ENCODE results near the gene SLC44A1. TPM values are rescaled to one million over a fixed set of nuclear protein-coding genes. Genes with fewer than 3 reads are reported as not detected.

SLC44A1 gene
- total RNA-seq, 1 experiment from 2014 or later = 3.7 TPM

DNA sequence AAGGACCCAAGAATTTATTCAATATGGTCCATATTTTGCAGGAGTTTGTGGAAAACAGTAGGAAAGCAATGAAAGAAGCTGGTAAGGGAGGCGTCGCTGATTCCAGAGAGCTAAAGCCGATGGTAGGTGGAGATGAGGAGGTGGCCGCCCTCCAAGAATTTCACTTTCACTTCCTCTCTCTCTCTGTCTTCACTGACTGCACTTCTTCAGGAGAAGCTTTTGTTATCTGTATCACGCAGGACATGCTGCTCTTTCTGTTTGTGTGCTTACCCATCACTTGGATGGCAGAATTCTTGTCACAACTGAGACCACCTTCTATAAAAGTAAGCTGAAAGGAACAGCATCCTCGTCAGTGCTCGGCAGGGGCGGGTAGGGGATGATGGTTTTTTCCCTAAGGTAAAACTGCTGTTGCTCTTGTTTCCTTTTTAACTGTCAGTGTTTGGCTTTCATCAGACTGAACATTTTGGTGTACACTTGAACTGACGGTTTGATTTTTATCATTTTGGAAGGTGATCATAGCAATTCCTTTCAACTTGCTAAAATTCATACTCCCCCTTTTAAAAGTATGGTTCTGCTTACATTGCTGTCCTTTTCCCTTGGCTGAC, 141.0 kb downstream of the SLC44A1 start:
- Histone ChIP-seq H3K36me3 (ENCODE audit: insufficient read depth, low read length) (no peaks in the 10 kb centered on the region), H3K9me2 (replicated peaks; ENCODE audit: insufficient read depth, low read length) (no peaks in the 10 kb centered on the region), H3K4me1 (ENCODE audit: low read length) (peaks cover 11% of the 10 kb centered on the region), H3K9ac (ENCODE audit: low read length) (peak overlapping the region; percentile 42), H3K27ac (ENCODE audit: low read length) (no peak overlapping the region), H4K20me1 (ENCODE audit: insufficient read depth, low read depth, low read length) (no peaks in the 10 kb centered on the region), H3K9me3 (ENCODE audit: low read length) (no peaks in the 10 kb centered on the region), H2AFZ (ENCODE audit: low read length) (0 out of 2 replicates have a peak overlapping the region, but pooled peaks have one; percentile 14), H3K27me3 (ENCODE audit: low read length) (no peaks in the 10 kb centered on the region), H3K4me2 (ENCODE audit: low read depth, low read length, poor library complexity, severe bottlenecking) (peak overlapping the region; percentile 55), H3K79me2 (ENCODE audit: low read length) (no peaks in the 10 kb centered on the region), H3K4me3 (ENCODE audit: low read length) (peak overlapping the region; percentile 48; the same call in 1 of the 2 replicates)
- DNase-seq = peak; percentile 62

GRCh38 chr9:105389796-105390195, 145.3 kb downstream of the SLC44A1 start:
- peaks cover 11% of the 10 kb centered on the region for H3K4me1 ChIP-seq (ENCODE audit: low read length)
- no peak overlapping the region for H3K9ac ChIP-seq (ENCODE audit: low read length)
- H4K20me1 ChIP-seq (ENCODE audit: insufficient read depth, low read depth, low read length) = no peaks in the 10 kb centered on the region
- no peak overlapping the region for H3K27ac ChIP-seq (ENCODE audit: low read length)
- no peaks in the 10 kb centered on the region for H3K9me2 ChIP-seq (replicated peaks; ENCODE audit: insufficient read depth, low read length)
- no peaks in the 10 kb centered on the region for H3K36me3 ChIP-seq (ENCODE audit: insufficient read depth, low read length)
- H3K27me3 ChIP-seq (ENCODE audit: low read length) = no peaks in the 10 kb centered on the region
- H3K4me3 ChIP-seq (ENCODE audit: low read length) = no peak overlapping the region
- no peak overlapping the region for H2AFZ ChIP-seq (ENCODE audit: low read length)
- H3K79me2 ChIP-seq (ENCODE audit: low read length) = no peaks in the 10 kb centered on the region
- H3K9me3 ChIP-seq (ENCODE audit: low read length) = no peaks in the 10 kb centered on the region
- DNase-seq = no peak
- no peak overlapping the region for H3K4me2 ChIP-seq (ENCODE audit: low read depth, low read length, poor library complexity, severe bottlenecking)

DNA sequence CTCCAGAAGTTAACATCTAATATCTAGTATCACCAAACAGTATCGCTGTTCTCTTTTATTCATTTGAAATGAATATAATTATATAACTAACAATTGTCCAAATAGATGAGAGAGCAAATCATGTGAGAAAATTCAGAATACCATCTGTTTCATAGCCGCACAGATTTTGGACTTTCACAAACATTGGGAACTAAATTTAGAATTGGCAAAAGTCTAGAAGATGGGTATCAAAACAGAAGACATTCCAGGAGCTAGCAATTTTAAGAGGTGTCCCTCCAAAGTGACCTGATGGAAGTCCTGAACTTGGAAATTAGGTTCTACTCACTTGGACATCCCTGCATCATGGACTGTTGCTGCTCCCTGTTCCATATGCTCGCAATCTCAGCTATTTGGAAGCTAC, 146.4 kb downstream of the SLC44A1 start:
- H3K79me2 ChIP-seq (ENCODE audit: low read length) = no peaks in the 10 kb centered on the region
- no peaks in the 10 kb centered on the region for H3K9me3 ChIP-seq (ENCODE audit: low read length)
- no peak overlapping the region for H3K27ac ChIP-seq (ENCODE audit: low read length)
- no peak overlapping the region for H3K9ac ChIP-seq (ENCODE audit: low read length)
- no peak overlapping the region for H3K4me2 ChIP-seq (ENCODE audit: low read depth, low read length, poor library complexity, severe bottlenecking)
- H3K27me3 ChIP-seq (ENCODE audit: low read length) = no peaks in the 10 kb centered on the region
- H4K20me1 ChIP-seq (ENCODE audit: insufficient read depth, low read depth, low read length) = no peaks in the 10 kb centered on the region
- DNase-seq = no peak
- no peaks in the 10 kb centered on the region for H3K36me3 ChIP-seq (ENCODE audit: insufficient read depth, low read length)
- no peak overlapping the region for H2AFZ ChIP-seq (ENCODE audit: low read length)
- peaks cover 1% of the 10 kb centered on the region for H3K4me1 ChIP-seq (ENCODE audit: low read length)
- no peak overlapping the region for H3K4me3 ChIP-seq (ENCODE audit: low read length)
- H3K9me2 ChIP-seq (replicated peaks; ENCODE audit: insufficient read depth, low read length) = no peaks in the 10 kb centered on the region

- Histone ChIP-seq H3K4me2 (ENCODE audit: low read depth, low read length, poor library complexity, severe bottlenecking) (no peak overlapping the region), H4K20me1 (ENCODE audit: insufficient read depth, low read depth, low read length) (no peaks in the 10 kb centered on the region), H3K27ac (ENCODE audit: low read length) (no peak overlapping the region), H3K4me3 (ENCODE audit: low read length) (no peak overlapping the region), H3K9me2 (replicated peaks; ENCODE audit: insufficient read depth, low read length) (no peaks in the 10 kb centered on the region), H3K4me1 (ENCODE audit: low read length) (no peaks in the 10 kb centered on the region), H2AFZ (ENCODE audit: low read length) (no peak overlapping the region), H3K9ac (ENCODE audit: low read length) (no peak overlapping the region), H3K36me3 (ENCODE audit: insufficient read depth, low read length) (no peaks in the 10 kb centered on the region), H3K79me2 (ENCODE audit: low read length) (no peaks in the 10 kb centered on the region), H3K9me3 (ENCODE audit: low read length) (no peaks in the 10 kb centered on the region), H3K27me3 (ENCODE audit: low read length) (no peaks in the 10 kb centered on the region)
- no peak for DNase-seq
These were observed 146.8 kb downstream of the SLC44A1 start for GRCh38 chr9:105391288-105391687.

DNA sequence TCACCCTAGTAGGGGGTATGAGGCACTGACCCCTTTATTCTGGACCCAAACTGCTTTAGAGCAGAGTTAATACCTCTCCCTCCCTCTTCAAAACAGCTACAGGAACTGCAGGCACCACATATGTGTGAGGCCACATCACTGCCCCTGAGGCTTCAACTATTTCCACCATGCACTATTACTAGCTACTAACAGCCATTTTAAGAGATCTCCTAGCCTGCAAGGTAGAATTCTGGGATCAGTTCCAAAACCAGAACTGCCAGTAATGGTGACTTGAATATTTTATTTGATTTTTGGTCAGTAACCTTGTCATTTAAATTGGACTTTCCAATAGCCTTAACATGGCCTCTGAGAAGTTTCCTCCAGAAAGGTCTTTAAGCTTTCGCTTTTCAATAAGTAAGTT, 148.1 kb downstream of the SLC44A1 start:
- Histone ChIP-seq H3K4me3 (ENCODE audit: low read length) (no peak overlapping the region), H3K9ac (ENCODE audit: low read length) (no peak overlapping the region), H3K27ac (ENCODE audit: low read length) (no peak overlapping the region), H3K9me2 (replicated peaks; ENCODE audit: insufficient read depth, low read length) (no peaks in the 10 kb centered on the region), H2AFZ (ENCODE audit: low read length) (no peak overlapping the region), H3K9me3 (ENCODE audit: low read length) (no peaks in the 10 kb centered on the region), H3K36me3 (ENCODE audit: insufficient read depth, low read length) (no peaks in the 10 kb centered on the region), H3K79me2 (ENCODE audit: low read length) (no peaks in the 10 kb centered on the region), H3K4me2 (ENCODE audit: low read depth, low read length, poor library complexity, severe bottlenecking) (no peak overlapping the region), H3K4me1 (ENCODE audit: low read length) (no peaks in the 10 kb centered on the region), H4K20me1 (ENCODE audit: insufficient read depth, low read depth, low read length) (no peaks in the 10 kb centered on the region), H3K27me3 (ENCODE audit: low read length) (no peaks in the 10 kb centered on the region)
- no peak for DNase-seq

GRCh38 chr9:105393576-105394344, 149.3 kb downstream of the SLC44A1 start:
- no peak overlapping the region for H3K27ac ChIP-seq (ENCODE audit: low read length)
- no peaks in the 10 kb centered on the region for H3K79me2 ChIP-seq (ENCODE audit: low read length)
- no peak overlapping the region for H3K9ac ChIP-seq (ENCODE audit: low read length)
- H3K9me2 ChIP-seq (replicated peaks; ENCODE audit: insufficient read depth, low read length) = no peaks in the 10 kb centered on the region
- H3K27me3 ChIP-seq (ENCODE audit: low read length) = no peaks in the 10 kb centered on the region
- no peak overlapping the region for H3K4me3 ChIP-seq (ENCODE audit: low read length)
- H4K20me1 ChIP-seq (ENCODE audit: insufficient read depth, low read depth, low read length) = no peaks in the 10 kb centered on the region
- no peak overlapping the region for H2AFZ ChIP-seq (ENCODE audit: low read length)
- H3K4me1 ChIP-seq (ENCODE audit: low read length) = no peaks in the 10 kb centered on the region
- no peaks in the 10 kb centered on the region for H3K36me3 ChIP-seq (ENCODE audit: insufficient read depth, low read length)
- no peak for DNase-seq
- H3K4me2 ChIP-seq (ENCODE audit: low read depth, low read length, poor library complexity, severe bottlenecking) = no peak overlapping the region
- no peaks in the 10 kb centered on the region for H3K9me3 ChIP-seq (ENCODE audit: low read length)

GRCh38 chr9:105396441-105396840, 152.0 kb downstream of the SLC44A1 start:
- Histone ChIP-seq H2AFZ (ENCODE audit: low read length) (no peak overlapping the region), H3K27me3 (ENCODE audit: low read length) (no peaks in the 10 kb centered on the region), H3K27ac (ENCODE audit: low read length) (no peak overlapping the region), H3K9ac (ENCODE audit: low read length) (no peak overlapping the region), H3K9me2 (replicated peaks; ENCODE audit: insufficient read depth, low read length) (no peaks in the 10 kb centered on the region), H3K79me2 (ENCODE audit: low read length) (no peaks in the 10 kb centered on the region), H3K4me1 (ENCODE audit: low read length) (no peaks in the 10 kb centered on the region), H3K9me3 (ENCODE audit: low read length) (no peaks in the 10 kb centered on the region), H3K4me2 (ENCODE audit: low read depth, low read length, poor library complexity, severe bottlenecking) (no peak overlapping the region), H3K36me3 (ENCODE audit: insufficient read depth, low read length) (no peaks in the 10 kb centered on the region), H4K20me1 (ENCODE audit: insufficient read depth, low read depth, low read length) (no peaks in the 10 kb centered on the region), H3K4me3 (ENCODE audit: low read length) (no peak overlapping the region)
- no peak for DNase-seq

DNA sequence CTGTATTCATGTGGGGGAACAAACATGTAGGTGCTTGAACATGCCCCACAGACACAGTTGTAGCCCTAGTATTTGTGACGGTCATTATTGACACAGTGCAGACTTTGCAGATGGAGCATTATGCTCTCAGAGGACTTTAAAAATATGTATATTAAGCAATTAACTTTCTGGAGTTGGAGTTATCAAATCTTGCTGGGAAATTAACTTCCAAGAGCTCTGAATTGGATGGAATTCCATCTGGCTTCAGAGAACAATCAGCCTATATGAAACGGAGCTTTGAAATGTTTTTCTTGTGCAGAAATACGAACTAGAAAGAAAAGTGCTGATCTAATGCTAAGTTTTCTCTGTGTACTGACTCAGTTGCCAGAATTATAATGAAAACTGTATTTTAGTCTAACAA, 152.4 kb downstream of the SLC44A1 start:
- H3K36me3 ChIP-seq (ENCODE audit: insufficient read depth, low read length) = no peaks in the 10 kb centered on the region
- no peaks in the 10 kb centered on the region for H3K9me2 ChIP-seq (replicated peaks; ENCODE audit: insufficient read depth, low read length)
- H3K9ac ChIP-seq (ENCODE audit: low read length) = no peak overlapping the region
- no peaks in the 10 kb centered on the region for H3K79me2 ChIP-seq (ENCODE audit: low read length)
- DNase-seq = no peak
- H3K4me3 ChIP-seq (ENCODE audit: low read length) = no peak overlapping the region
- H3K27ac ChIP-seq (ENCODE audit: low read length) = no peak overlapping the region
- no peak overlapping the region for H3K4me2 ChIP-seq (ENCODE audit: low read depth, low read length, poor library complexity, severe bottlenecking)
- no peaks in the 10 kb centered on the region for H3K9me3 ChIP-seq (ENCODE audit: low read length)
- no peaks in the 10 kb centered on the region for H3K4me1 ChIP-seq (ENCODE audit: low read length)
- H3K27me3 ChIP-seq (ENCODE audit: low read length) = no peaks in the 10 kb centered on the region
- no peaks in the 10 kb centered on the region for H4K20me1 ChIP-seq (ENCODE audit: insufficient read depth, low read depth, low read length)
- no peak overlapping the region for H2AFZ ChIP-seq (ENCODE audit: low read length)
